ENCODE measurements around the gene ZBTB8OS. TPM values are rescaled to one million over a fixed set of nuclear protein-coding genes. Genes with fewer than 3 reads are reported as not detected.

The ZBTB8OS gene
- polyA plus RNA-seq, 1 experiment: 21.1 TPM

GRCh38 chr1:32686387-32686786, 36.0 kb upstream of the ZBTB8OS start:
- no peak for DNase-seq (ENCODE audit: low read depth)
- Histone ChIP-seq H3K27me3 (ENCODE audit: control insufficient read depth, insufficient read depth, low read length) (no peaks in the 10 kb centered on the region), H3K36me3 (ENCODE audit: control insufficient read depth, insufficient read depth, low read length) (peaks cover under 1% of the 10 kb centered on the region), H3K4me3 (ENCODE audit: low read depth, low read length) (no peak overlapping the region)
- ChIA-PET CTCF (no interaction called here), POLR2A (no interaction called here)
- TF ChIP-seq, protein P1, sequence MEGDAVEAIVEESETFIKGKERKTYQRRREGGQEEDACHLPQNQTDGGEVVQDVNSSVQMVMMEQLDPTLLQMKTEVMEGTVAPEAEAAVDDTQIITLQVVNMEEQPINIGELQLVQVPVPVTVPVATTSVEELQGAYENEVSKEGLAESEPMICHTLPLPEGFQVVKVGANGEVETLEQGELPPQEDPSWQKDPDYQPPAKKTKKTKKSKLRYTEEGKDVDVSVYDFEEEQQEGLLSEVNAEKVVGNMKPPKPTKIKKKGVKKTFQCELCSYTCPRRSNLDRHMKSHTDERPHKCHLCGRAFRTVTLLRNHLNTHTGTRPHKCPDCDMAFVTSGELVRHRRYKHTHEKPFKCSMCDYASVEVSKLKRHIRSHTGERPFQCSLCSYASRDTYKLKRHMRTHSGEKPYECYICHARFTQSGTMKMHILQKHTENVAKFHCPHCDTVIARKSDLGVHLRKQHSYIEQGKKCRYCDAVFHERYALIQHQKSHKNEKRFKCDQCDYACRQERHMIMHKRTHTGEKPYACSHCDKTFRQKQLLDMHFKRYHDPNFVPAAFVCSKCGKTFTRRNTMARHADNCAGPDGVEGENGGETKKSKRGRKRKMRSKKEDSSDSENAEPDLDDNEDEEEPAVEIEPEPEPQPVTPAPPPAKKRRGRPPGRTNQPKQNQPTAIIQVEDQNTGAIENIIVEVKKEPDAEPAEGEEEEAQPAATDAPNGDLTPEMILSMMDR (IDR thresholded peaks at IDR 0.05; ENCODE audit: insufficient read depth, low read depth, low read length): no peak

DNA sequence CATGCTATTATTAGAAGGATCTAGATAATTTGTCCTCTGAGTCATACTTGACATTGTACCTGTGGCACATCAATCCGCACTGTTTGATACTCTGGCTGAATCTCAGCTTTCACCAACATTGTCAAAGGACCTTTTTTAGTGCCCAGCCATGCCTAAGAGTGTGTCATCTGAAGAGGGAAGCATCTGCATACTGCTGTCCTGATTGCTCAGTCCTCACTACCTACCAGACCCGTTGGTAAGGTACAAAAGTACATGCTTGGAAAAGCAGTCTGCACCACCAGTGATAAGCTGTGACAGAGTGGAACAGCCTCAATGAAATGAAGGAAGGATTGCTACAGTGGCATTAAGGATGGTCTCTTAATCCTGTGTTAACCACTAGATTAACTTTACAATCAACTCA, 35.1 kb upstream of the ZBTB8OS start:
- CTCF ChIA-PET: interaction anchor here (1.0 kb wide), 1 partner anchor 167 kb away, joined by 3 read pairs; no protein-coding TSS in a partner anchor
- no peak overlapping the region for H3K4me3 ChIP-seq (ENCODE audit: low read depth, low read length)
- H3K36me3 ChIP-seq (ENCODE audit: control insufficient read depth, insufficient read depth, low read length): peaks cover 1% of the 10 kb centered on the region
- TF ChIP-seq, protein P1 (IDR thresholded peaks at IDR 0.05; ENCODE audit: insufficient read depth, low read depth, low read length): no peak
- POLR2A ChIA-PET: no interaction called here
- no peaks in the 10 kb centered on the region for H3K27me3 ChIP-seq (ENCODE audit: control insufficient read depth, insufficient read depth, low read length)
- no peak for DNase-seq (ENCODE audit: low read depth)

DNA sequence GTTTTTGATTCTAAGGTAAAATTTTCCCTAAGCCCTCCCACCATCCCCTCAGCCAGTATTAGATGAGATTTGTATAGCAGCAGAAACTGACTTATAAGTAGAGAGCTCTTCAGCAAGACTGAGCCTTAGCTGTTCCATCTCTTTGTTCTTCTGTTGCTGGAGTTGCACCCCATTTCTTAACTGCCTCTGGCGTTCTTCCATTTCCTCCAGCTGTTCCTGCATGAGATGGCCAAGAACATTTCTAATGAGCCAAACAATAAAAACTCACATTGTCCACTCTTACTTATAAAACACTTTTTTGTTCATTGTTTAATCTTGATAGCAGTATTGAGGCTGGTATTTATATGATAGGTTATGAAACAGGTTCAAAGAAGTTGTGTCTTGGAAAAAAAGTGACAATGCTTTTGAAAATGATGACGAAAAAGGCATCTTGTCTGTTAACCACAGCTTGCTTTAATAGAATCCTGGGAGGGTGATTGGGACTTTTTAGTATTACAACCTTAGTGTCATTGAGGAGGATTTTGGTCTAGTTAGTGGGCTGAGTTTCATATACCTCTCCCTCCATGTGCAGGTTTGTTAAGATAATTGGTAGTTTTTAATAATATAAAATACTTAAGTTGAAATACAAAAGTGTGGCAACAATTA, 33.9 kb upstream of the ZBTB8OS start:
- peak; percentile 27 for DNase-seq (ENCODE audit: low read depth)
- H3K4me3 ChIP-seq (ENCODE audit: low read depth, low read length): no peak overlapping the region
- no peaks in the 10 kb centered on the region for H3K27me3 ChIP-seq (ENCODE audit: control insufficient read depth, insufficient read depth, low read length)
- POLR2A ChIA-PET: interaction anchor here (0.8 to 1.0 kb wide), 2 partner anchors 19 to 886 kb away, joined by 3 read pairs; no protein-coding TSS in a partner anchor
- CTCF ChIA-PET: interaction anchor here (0.6 to 1.4 kb wide), 4 partner anchors 16 to 166 kb away, joined by 3 to 4 read pairs (median 4); no protein-coding TSS in a partner anchor
- peaks cover 1% of the 10 kb centered on the region for H3K36me3 ChIP-seq (ENCODE audit: control insufficient read depth, insufficient read depth, low read length)
- TF ChIP-seq, protein P1 (IDR thresholded peaks at IDR 0.05; ENCODE audit: insufficient read depth, low read depth, low read length): no peak

GRCh38 chr1:32683397-32683796, 33.0 kb upstream of the ZBTB8OS start:
- Histone ChIP-seq H3K27me3 (ENCODE audit: control insufficient read depth, insufficient read depth, low read length) (no peaks in the 10 kb centered on the region), H3K4me3 (ENCODE audit: low read depth, low read length) (no peak overlapping the region), H3K36me3 (ENCODE audit: control insufficient read depth, insufficient read depth, low read length) (peaks cover 1% of the 10 kb centered on the region)
- no peak for DNase-seq (ENCODE audit: low read depth)
- TF ChIP-seq, protein P1 (IDR thresholded peaks at IDR 0.05; ENCODE audit: insufficient read depth, low read depth, low read length): no peak
- POLR2A ChIA-PET: no interaction called here
- CTCF ChIA-PET: interaction anchor here (1.4 kb wide), 1 partner anchor 90 kb away, joined by 4 read pairs; no protein-coding TSS in a partner anchor

DNA sequence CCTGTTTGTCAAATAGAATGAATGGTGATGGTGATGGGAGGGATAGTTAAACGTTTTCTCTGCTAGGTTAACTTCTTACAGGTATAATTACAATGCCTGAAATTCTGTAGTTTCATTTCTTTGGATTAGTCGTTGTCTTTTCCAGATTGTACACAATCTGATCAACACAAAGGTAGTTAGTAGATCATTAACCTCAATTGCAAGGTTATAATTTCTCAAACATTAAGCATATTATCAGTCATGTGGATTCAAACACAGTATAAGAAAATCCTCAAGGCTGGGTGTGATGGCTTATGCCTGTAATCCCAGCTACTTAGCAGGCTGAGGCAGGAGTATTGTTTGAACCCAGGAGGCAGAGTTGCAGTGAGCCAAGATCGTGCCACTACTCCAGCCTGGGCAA, 31.6 kb upstream of the ZBTB8OS start:
- Histone ChIP-seq H3K27me3 (ENCODE audit: control insufficient read depth, insufficient read depth, low read length) (no peaks in the 10 kb centered on the region), H3K36me3 (ENCODE audit: control insufficient read depth, insufficient read depth, low read length) (peaks cover 3% of the 10 kb centered on the region), H3K4me3 (ENCODE audit: low read depth, low read length) (no peak overlapping the region)
- TF ChIP-seq, protein P1 (IDR thresholded peaks at IDR 0.05; ENCODE audit: insufficient read depth, low read depth, low read length): no peak
- no peak for DNase-seq (ENCODE audit: low read depth)
- ChIA-PET CTCF (no interaction called here), POLR2A (no interaction called here)

Data from BJ (cell line).